ENCODE measurements around the gene POLN.
"Not testable (repeated sequence)": the region's sequence is repeated elsewhere in the genome, so short reads cannot be mapped to it uniquely, and the experiment has no call there.

The POLN gene

GRCh38 chr4:2212831-2213230, 29.1 kb downstream of the POLN start:
- DNase-seq: no peak

GRCh38 chr4:2202789-2203188, 39.1 kb downstream of the POLN start:
- not testable (repeated sequence) for DNase-seq

- no peak for DNase-seq
Measured at GRCh38 chr4:2194496-2194895, 47.4 kb downstream of the POLN start.

GRCh38 chr4:2193326-2193725, 48.6 kb downstream of the POLN start:
- no peak for DNase-seq

GRCh38 chr4:2186865-2187172, 55.1 kb downstream of the POLN start:
- no peak for DNase-seq

GRCh38 chr4:2186133-2186864, 55.6 kb downstream of the POLN start:
- no peak for DNase-seq

- DNase-seq: no peak
Measured at GRCh38 chr4:2183394-2183793, 58.5 kb downstream of the POLN start.

- DNase-seq: no peak
Measured at GRCh38 chr4:2182994-2183393, 58.9 kb downstream of the POLN start.

- DNase-seq: no peak
Measured at GRCh38 chr4:2180410-2180809, 61.5 kb downstream of the POLN start.

- DNase-seq: no peak
Measured at GRCh38 chr4:2179717-2180116, 62.2 kb downstream of the POLN start.

- no peak for DNase-seq
Measured at GRCh38 chr4:2178986-2179385, 62.9 kb downstream of the POLN start.

GRCh38 chr4:2177443-2178093, 64.4 kb downstream of the POLN start:
- DNase-seq: no peak

- DNase-seq: no peak
Measured at GRCh38 chr4:2175990-2176698, 65.8 kb downstream of the POLN start.

GRCh38 chr4:2174061-2174460, 67.9 kb downstream of the POLN start:
- no peak for DNase-seq

- no peak for DNase-seq
Measured at GRCh38 chr4:2172627-2173231, 69.2 kb downstream of the POLN start.

GRCh38 chr4:2172161-2172560, 69.8 kb downstream of the POLN start:
- peak; percentile 8 for DNase-seq

- DNase-seq: no peak
Measured at GRCh38 chr4:2168469-2169319, 73.2 kb downstream of the POLN start.

- DNase-seq: no peak
Measured at GRCh38 chr4:2166253-2166652, 75.7 kb downstream of the POLN start.

- DNase-seq: no peak
Measured at GRCh38 chr4:2165391-2165790, 76.5 kb downstream of the POLN start.

GRCh38 chr4:2163311-2163821, 78.6 kb downstream of the POLN start:
- DNase-seq: no peak

- not testable (repeated sequence) for DNase-seq
Measured at GRCh38 chr4:2161092-2161703, 80.7 kb downstream of the POLN start.

- DNase-seq: no peak
Measured at GRCh38 chr4:2159931-2160330, 82.0 kb downstream of the POLN start.
